Panc1 (cell line): ENCODE results near the gene CASP5. TPM values are rescaled to one million over a fixed set of nuclear protein-coding genes. Genes with fewer than 3 reads are reported as not detected.

ENCODE experiments used
- ATAC-seq: fragments of 200-7000 bp; cut with Tn5 transposase; 2 replicates; pipeline ENCODE4 v1.9.1; 2020; ENCODE audit warnings: mild to moderate bottlenecking, moderate library complexity
- BruUV-seq: library from RNA; stranded (reverse); fragments of 400-500 nt; replicated peaks from 2 replicates; lab custom pipeline; 2021; lab: Mats Ljungman, UMichigan
- CTCF ChIA-PET: fragments of 300-600 bp; sonication (Branson Sonifier 250); formaldehyde crosslinking; loops from one replicate; lab custom pipeline; 2022; ENCODE audit warnings: antibody characterized with exemption; lab: Charles Lee
- POLR2A ChIA-PET: fragments of 300-600 bp; sonication (Branson Sonifier 250); formaldehyde crosslinking; loops from one replicate; lab custom pipeline; 2022; ENCODE audit warnings: antibody characterized with exemption; lab: Charles Lee
- DNase-seq: peaks from one replicate; pipeline ENCODE4 v3.0.0-alpha.2; 2010; ENCODE audit warnings: low read depth, low spot score
- H3K27ac ChIP-seq: 2 replicates; pipeline ENCODE4 v1.5.1; 2011; ENCODE audit warnings: mild to moderate bottlenecking, low read length, inconsistent platforms
- H3K27me3 ChIP-seq: fragments of 200-500 bp; sonication (Bioruptor generic); 2 replicates; pipeline ENCODE4 v1.6.0; 2014; ENCODE audit warnings: low read length, inconsistent platforms; ENCODE audit not compliant: control insufficient read depth, insufficient read depth
- H3K36me3 ChIP-seq: fragments of 200-500 bp; sonication (Bioruptor generic); 2 replicates; pipeline ENCODE4 v1.5.1; 2014; ENCODE audit warnings: inconsistent platforms, mild to moderate bottlenecking, low read length, moderate library complexity; ENCODE audit not compliant: control insufficient read depth, insufficient read depth
- H3K4me1 ChIP-seq: 2 replicates; pipeline ENCODE4 v1.5.1; 2011; ENCODE audit warnings: inconsistent platforms, mild to moderate bottlenecking, low read length, moderate library complexity; ENCODE audit not compliant: control insufficient read depth, insufficient read depth
- H3K4me3 ChIP-seq, 2 experiments: 2 replicates each; pipeline ENCODE4 v1.5.1; 2011 to 2012; ENCODE audit warnings: low read depth in 2 of 2, low read length in 2 of 2, mild to moderate bottlenecking in 2 of 2, inconsistent platforms in 1 of 2, moderate library complexity in 1 of 2
- H3K9me3 ChIP-seq: fragments of 200-500 bp; sonication (Bioruptor generic); 2 replicates; pipeline ENCODE4 v1.5.1; 2014; ENCODE audit warnings: low read depth, mild to moderate bottlenecking, inconsistent platforms, low read length, moderate library complexity; ENCODE audit not compliant: control insufficient read depth, insufficient read depth
- POLR2AphosphoS5 ChIP-seq: IDR thresholded peaks from 2 replicates; pipeline ENCODE4 v1.6.1; 2012; ENCODE audit warnings: mild to moderate bottlenecking, low read depth, low read length, moderate library complexity
- SIN3A ChIP-seq: IDR thresholded peaks from 2 replicates; pipeline ENCODE4 v1.6.1; 2012; ENCODE audit warnings: low read depth, mild to moderate bottlenecking, low read length, moderate library complexity, borderline replicate concordance; ENCODE audit not compliant: insufficient read depth
- TCF7L2 ChIP-seq: IDR thresholded peaks from 2 replicates; pipeline ENCODE4 v1.6.1; 2011; ENCODE audit warnings: mild to moderate bottlenecking, low read depth, low read length, inconsistent platforms
- in situ Hi-C: cut with HindIII; loops from 2 replicates; pipeline ENCODE4 v1.10.0; 2016; ENCODE audit warnings: low sequenced_read_pairs, low pct_unique_long_range_greater_than_20kb
- intact Hi-C: fragments of 100-400 bp; cut with micrococcal nuclease; formaldehyde crosslinking; loops from one replicate; pipeline ENCODE4 v1.10.0; 2022; ENCODE audit not compliant: unreplicated experiment
- total RNA-seq: library from RNA; stranded (reverse); gene quantifications from one replicate; pipeline ENCODE4 v1.2.1, GENCODE V29; 2021; ENCODE audit not compliant: unreplicated experiment
- TF ChIP-seq, protein P1 (sequence below), 2 experiments: IDR thresholded peaks; 2 replicates each; pipeline ENCODE4 v1.6.1; 2011 to 2012; ENCODE audit warnings: low read depth in 2 of 2, control low read depth in 1 of 2, low read length in 1 of 2, mild to moderate bottlenecking in 1 of 2, moderate library complexity in 1 of 2; ENCODE audit not compliant: insufficient read depth in 1 of 2
- TF ChIP-seq, protein P2 (sequence below): fragments of 450-650 bp; IDR thresholded peaks from 2 replicates; pipeline ENCODE4 v1.5.1; 2017; ENCODE audit warnings: mild to moderate bottlenecking

Gene CASP5
- total RNA-seq, 1 experiment from 2014 or later, result not detected

DNA sequence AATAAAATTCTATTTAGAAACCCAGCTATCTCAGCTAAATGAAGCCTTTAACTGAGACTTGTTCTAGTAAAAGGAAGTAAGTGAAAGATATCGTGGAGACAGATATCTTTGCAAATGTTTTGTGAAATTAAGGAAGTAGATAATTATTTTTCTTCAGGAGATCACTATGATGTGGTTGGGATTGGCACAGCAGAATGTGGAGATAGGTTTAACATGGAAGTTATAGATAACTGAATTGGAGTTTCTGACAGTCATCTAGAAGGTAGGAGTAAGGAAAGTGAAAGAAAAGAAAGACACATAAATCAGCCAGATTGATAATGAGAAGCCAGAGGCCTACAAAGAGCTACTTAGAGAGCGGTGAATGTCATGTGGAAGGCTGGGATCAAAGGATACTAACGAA, 4.7 kb upstream of the CASP5 start:
- ATAC-seq (no peak), DNase-seq (no peak)
- H3K27me3 ChIP-seq, result no peaks in the 10 kb centered on the region
- POLR2A ChIA-PET, result no interaction called here
- no peaks in the 10 kb centered on the region for H3K36me3 ChIP-seq
- no peaks in the 10 kb centered on the region for H3K9me3 ChIP-seq
- in situ Hi-C loops, result no loop called here
- no peak overlapping the region for H3K27ac ChIP-seq
- H3K4me3 ChIP-seq, result no peak overlapping the region
- intact Hi-C loops, result no loop called here
- no peaks in the 10 kb centered on the region for H3K4me1 ChIP-seq
- CTCF ChIA-PET, result no interaction called here
- no peak for TF ChIP-seq POLR2AphosphoS5
- TF ChIP-seq, protein P1, sequence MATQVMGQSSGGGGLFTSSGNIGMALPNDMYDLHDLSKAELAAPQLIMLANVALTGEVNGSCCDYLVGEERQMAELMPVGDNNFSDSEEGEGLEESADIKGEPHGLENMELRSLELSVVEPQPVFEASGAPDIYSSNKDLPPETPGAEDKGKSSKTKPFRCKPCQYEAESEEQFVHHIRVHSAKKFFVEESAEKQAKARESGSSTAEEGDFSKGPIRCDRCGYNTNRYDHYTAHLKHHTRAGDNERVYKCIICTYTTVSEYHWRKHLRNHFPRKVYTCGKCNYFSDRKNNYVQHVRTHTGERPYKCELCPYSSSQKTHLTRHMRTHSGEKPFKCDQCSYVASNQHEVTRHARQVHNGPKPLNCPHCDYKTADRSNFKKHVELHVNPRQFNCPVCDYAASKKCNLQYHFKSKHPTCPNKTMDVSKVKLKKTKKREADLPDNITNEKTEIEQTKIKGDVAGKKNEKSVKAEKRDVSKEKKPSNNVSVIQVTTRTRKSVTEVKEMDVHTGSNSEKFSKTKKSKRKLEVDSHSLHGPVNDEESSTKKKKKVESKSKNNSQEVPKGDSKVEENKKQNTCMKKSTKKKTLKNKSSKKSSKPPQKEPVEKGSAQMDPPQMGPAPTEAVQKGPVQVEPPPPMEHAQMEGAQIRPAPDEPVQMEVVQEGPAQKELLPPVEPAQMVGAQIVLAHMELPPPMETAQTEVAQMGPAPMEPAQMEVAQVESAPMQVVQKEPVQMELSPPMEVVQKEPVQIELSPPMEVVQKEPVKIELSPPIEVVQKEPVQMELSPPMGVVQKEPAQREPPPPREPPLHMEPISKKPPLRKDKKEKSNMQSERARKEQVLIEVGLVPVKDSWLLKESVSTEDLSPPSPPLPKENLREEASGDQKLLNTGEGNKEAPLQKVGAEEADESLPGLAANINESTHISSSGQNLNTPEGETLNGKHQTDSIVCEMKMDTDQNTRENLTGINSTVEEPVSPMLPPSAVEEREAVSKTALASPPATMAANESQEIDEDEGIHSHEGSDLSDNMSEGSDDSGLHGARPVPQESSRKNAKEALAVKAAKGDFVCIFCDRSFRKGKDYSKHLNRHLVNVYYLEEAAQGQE (IDR thresholded peaks at IDR 0.05; ENCODE audit: insufficient read depth in 1 of 2, low read depth in 2 of 2, low read length in 1 of 2), result no peak
- TF ChIP-seq, protein P2, sequence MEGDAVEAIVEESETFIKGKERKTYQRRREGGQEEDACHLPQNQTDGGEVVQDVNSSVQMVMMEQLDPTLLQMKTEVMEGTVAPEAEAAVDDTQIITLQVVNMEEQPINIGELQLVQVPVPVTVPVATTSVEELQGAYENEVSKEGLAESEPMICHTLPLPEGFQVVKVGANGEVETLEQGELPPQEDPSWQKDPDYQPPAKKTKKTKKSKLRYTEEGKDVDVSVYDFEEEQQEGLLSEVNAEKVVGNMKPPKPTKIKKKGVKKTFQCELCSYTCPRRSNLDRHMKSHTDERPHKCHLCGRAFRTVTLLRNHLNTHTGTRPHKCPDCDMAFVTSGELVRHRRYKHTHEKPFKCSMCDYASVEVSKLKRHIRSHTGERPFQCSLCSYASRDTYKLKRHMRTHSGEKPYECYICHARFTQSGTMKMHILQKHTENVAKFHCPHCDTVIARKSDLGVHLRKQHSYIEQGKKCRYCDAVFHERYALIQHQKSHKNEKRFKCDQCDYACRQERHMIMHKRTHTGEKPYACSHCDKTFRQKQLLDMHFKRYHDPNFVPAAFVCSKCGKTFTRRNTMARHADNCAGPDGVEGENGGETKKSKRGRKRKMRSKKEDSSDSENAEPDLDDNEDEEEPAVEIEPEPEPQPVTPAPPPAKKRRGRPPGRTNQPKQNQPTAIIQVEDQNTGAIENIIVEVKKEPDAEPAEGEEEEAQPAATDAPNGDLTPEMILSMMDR, result no peak
- BruUV-seq, result no TSS peak

DNA sequence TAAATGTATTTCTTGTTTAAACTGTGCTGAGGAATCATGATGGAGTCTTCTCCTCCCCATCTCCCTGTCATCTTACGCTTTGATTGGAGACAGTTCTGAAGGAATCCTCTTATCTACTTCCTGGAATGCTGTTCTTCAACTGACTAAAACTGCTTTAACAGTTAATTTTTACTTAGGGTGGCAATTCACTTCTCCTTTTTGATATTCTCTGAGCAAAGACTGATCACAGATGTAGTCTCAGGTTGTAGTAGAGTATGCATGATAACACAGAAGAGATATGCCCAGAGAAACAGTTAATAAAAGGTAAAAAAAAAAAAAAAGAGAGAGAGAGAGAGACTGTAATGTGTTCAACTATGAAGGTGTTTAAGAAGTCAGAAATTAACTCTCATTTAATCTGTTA, 1.4 kb upstream of the CASP5 start:
- ATAC-seq (no peak), DNase-seq (no peak)
- POLR2A ChIA-PET, result interaction anchor here (0.6 kb wide), 1 partner anchor 9 kb away, joined by 4 read pairs; no protein-coding TSS in a partner anchor
- H3K27me3 ChIP-seq, result no peaks in the 10 kb centered on the region
- no peak overlapping the region for H3K4me3 ChIP-seq
- intact Hi-C loops (no loop called here), in situ Hi-C loops (no loop called here)
- CTCF ChIA-PET, result no interaction called here
- H3K9me3 ChIP-seq, result no peaks in the 10 kb centered on the region
- no peaks in the 10 kb centered on the region for H3K4me1 ChIP-seq
- no peak for TF ChIP-seq SIN3A
- TF ChIP-seq, protein P2, result no peak
- TF ChIP-seq, protein P1 (IDR thresholded peaks at IDR 0.05; ENCODE audit: insufficient read depth in 1 of 2, low read depth in 2 of 2, low read length in 1 of 2), result no peak
- no peak for TF ChIP-seq TCF7L2
- TF ChIP-seq POLR2AphosphoS5, result no peak
- BruUV-seq, result no TSS peak
- no peaks in the 10 kb centered on the region for H3K36me3 ChIP-seq
- H3K27ac ChIP-seq, result no peak overlapping the region
